Measurements from ENCODE around the gene RAP1GAP2. TPM values are rescaled to one million over a fixed set of nuclear protein-coding genes. Genes with fewer than 3 reads are reported as not detected.

RAP1GAP2 gene
- total RNA-seq, 4 donors from 2014 or later, result 7.4 to 13.1 (median 10.7) TPM

- Histone ChIP-seq H3K9me3 (no peaks in the 10 kb centered on the region), H3K27ac (replicated peaks in 1 of 4) (no peak overlapping the region), H3K36me3 (no peaks in the 10 kb centered on the region), H3K4me1 (peaks cover 4 to 16% (median 11%) of the 10 kb centered on the region in 4 donors), H3K4me3 (no peak overlapping the region), H3K27me3 (peaks cover 0 to 7% (median 0%) of the 10 kb centered on the region in 4 donors)
- intact Hi-C loops (cut with DNase I), result no loop called here
- no peak for DNase-seq (ENCODE audit: extremely low spot score)
- 35% methylated on average over 6 of the region's 6 CpGs for WGBS
- TF ChIP-seq EP300 (IDR thresholded peaks at IDR 0.05) (no peak), POLR2AphosphoS5 (IDR thresholded peaks at IDR 0.05) (no peak)
Observed at GRCh38 chr17:2844416-2844815, 48.2 kb downstream of the RAP1GAP2 start.

DNA sequence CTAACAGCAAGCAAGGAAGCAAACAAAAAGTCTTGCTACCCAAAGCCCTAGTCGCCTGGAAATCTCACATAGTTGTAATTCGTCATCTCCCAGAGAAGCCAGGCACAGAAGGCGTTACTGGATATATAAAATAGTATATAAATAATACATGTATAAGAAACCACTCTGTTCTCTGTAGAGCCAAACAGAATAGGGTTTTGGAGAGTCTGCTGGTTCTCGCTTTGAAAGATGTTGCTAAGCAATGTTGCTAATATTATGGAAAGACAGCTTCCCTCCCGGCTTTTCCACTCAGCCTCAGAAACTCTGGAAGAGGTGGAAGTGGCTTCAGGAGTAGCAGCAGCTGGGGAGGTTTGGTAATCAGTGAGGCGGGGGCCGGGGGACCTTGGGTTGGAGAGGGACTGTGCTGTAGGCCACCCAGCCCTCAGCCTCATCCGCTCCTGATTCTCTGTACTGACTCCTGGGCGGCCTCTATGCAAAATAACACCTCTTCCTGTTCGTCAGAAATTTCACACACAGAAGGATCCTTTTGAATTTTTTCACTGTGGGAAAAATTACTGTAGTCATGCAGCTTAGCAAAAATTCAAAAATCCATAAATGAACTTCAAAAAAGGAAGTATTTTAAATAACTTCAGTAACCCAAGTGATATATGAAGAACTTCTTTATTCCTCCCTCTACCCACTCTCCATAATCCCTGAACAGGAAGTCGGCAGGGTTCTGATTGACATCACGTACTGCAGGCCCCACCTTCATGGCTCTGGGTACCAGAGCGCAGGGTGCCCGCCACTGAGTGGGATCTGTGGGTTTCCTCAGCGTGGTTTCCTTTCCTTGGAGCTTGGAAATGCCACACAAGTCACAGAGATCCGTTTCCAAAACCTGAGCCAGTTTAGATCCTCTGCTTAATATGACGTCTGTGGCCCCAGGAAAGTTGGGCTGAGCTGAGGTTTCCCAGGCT lies 51.4 kb downstream of the RAP1GAP2 start:
- Histone ChIP-seq H3K27me3 (peaks cover 0 to 7% (median 0%) of the 10 kb centered on the region in 4 donors), H3K27ac (replicated peaks in 1 of 4) (peak overlapping the region in 1 of 4 donors; percentile 30), H3K4me3 (no peak overlapping the region), H3K9me3 (no peaks in the 10 kb centered on the region), H3K4me1 (peaks cover 6 to 22% (median 14%) of the 10 kb centered on the region in 4 donors), H3K36me3 (no peaks in the 10 kb centered on the region)
- DNase-seq (ENCODE audit: extremely low spot score), result no peak
- no peak for TF ChIP-seq EP300 (IDR thresholded peaks at IDR 0.05)
- TF ChIP-seq POLR2AphosphoS5 (IDR thresholded peaks at IDR 0.05), result no peak
- TF ChIP-seq, protein P1, sequence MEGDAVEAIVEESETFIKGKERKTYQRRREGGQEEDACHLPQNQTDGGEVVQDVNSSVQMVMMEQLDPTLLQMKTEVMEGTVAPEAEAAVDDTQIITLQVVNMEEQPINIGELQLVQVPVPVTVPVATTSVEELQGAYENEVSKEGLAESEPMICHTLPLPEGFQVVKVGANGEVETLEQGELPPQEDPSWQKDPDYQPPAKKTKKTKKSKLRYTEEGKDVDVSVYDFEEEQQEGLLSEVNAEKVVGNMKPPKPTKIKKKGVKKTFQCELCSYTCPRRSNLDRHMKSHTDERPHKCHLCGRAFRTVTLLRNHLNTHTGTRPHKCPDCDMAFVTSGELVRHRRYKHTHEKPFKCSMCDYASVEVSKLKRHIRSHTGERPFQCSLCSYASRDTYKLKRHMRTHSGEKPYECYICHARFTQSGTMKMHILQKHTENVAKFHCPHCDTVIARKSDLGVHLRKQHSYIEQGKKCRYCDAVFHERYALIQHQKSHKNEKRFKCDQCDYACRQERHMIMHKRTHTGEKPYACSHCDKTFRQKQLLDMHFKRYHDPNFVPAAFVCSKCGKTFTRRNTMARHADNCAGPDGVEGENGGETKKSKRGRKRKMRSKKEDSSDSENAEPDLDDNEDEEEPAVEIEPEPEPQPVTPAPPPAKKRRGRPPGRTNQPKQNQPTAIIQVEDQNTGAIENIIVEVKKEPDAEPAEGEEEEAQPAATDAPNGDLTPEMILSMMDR (IDR thresholded peaks at IDR 0.05), result no peak
- no peak for TF ChIP-seq POLR2A (IDR thresholded peaks at IDR 0.05; ENCODE audit: low read depth)
- WGBS, result 54% methylated on average over 17 of the region's 17 CpGs
- intact Hi-C loops (cut with DNase I), result no loop called here

- no peaks in the 10 kb centered on the region for H3K36me3 ChIP-seq
- intact Hi-C loops (cut with DNase I), result loop anchor here (1.0 kb wide), 1 partner anchor 164 kb away; no protein-coding TSS in a partner anchor
- peaks cover 12 to 34% (median 26%) of the 10 kb centered on the region in 4 donors for H3K4me1 ChIP-seq
- TF ChIP-seq POLR2AphosphoS5 (IDR thresholded peaks at IDR 0.05), result no peak
- no peak for TF ChIP-seq EP300 (IDR thresholded peaks at IDR 0.05)
- TF ChIP-seq, protein P1 (IDR thresholded peaks at IDR 0.05), result no peak
- no peak for TF ChIP-seq POLR2A (IDR thresholded peaks at IDR 0.05; ENCODE audit: low read depth)
- no peaks in the 10 kb centered on the region for H3K9me3 ChIP-seq
- H3K27me3 ChIP-seq, result peaks cover 0 to 6% (median 0%) of the 10 kb centered on the region in 4 donors
- H3K27ac ChIP-seq (replicated peaks in 1 of 4), result peak overlapping the region in 1 of 4 donors; percentile 44
- H3K4me3 ChIP-seq, result no peak overlapping the region
- WGBS, result 67% methylated on average over 5 of the region's 13 CpGs
- no peak for DNase-seq (ENCODE audit: extremely low spot score)
Observed at GRCh38 chr17:2849327-2849670, 53.1 kb downstream of the RAP1GAP2 start.

- 68% methylated on average over 6 of the region's 6 CpGs for WGBS
- Histone ChIP-seq H3K4me1 (peaks cover 19 to 44% (median 37%) of the 10 kb centered on the region in 4 donors), H3K27ac (replicated peaks in 1 of 4) (no peak overlapping the region), H3K4me3 (no peak overlapping the region), H3K27me3 (peaks cover 0 to 16% (median 5%) of the 10 kb centered on the region in 4 donors), H3K36me3 (no peaks in the 10 kb centered on the region), H3K9me3 (no peaks in the 10 kb centered on the region)
- no peak for DNase-seq (ENCODE audit: extremely low spot score)
- intact Hi-C loops (cut with DNase I), result no loop called here
- TF ChIP-seq, protein P1 (IDR thresholded peaks at IDR 0.05), result no peak
- no peak for TF ChIP-seq EP300 (IDR thresholded peaks at IDR 0.05)
- no peak for TF ChIP-seq POLR2A (IDR thresholded peaks at IDR 0.05; ENCODE audit: low read depth)
- TF ChIP-seq POLR2AphosphoS5 (IDR thresholded peaks at IDR 0.05), result no peak
Observed at GRCh38 chr17:2850991-2851390, 54.8 kb downstream of the RAP1GAP2 start.

DNA sequence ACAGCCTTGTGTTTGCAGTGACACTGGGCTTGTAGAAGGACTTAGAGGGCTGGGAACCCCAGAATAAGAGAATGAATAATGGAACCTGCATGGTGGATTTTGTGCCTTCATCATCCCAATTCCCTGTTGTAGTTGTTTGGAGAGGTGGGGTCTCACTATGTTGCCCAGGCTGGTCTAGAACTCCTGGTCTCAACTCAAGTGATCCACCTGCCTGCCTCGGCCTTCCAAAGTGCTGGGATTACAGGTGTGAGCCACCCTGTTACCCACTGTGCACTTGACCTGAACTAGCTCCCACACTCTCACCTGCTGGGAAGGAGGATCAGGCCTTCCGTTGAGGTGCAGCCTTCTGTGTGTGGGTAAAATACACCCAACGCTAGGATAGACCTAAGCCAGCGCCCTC lies 55.4 kb downstream of the RAP1GAP2 start:
- H3K27ac ChIP-seq (replicated peaks in 1 of 4), result peak overlapping the region in 1 of 4 donors; percentile 16
- no peak overlapping the region for H3K4me3 ChIP-seq
- peaks cover 19 to 44% (median 37%) of the 10 kb centered on the region in 4 donors for H3K4me1 ChIP-seq
- H3K9me3 ChIP-seq, result no peaks in the 10 kb centered on the region
- no peak for TF ChIP-seq POLR2A (IDR thresholded peaks at IDR 0.05; ENCODE audit: low read depth)
- no peak for TF ChIP-seq EP300 (IDR thresholded peaks at IDR 0.05)
- TF ChIP-seq, protein P1 (IDR thresholded peaks at IDR 0.05), result no peak
- no peak for TF ChIP-seq POLR2AphosphoS5 (IDR thresholded peaks at IDR 0.05)
- 94% methylated on average over 4 of the region's 4 CpGs for WGBS
- intact Hi-C loops (cut with DNase I), result no loop called here
- no peaks in the 10 kb centered on the region for H3K36me3 ChIP-seq
- H3K27me3 ChIP-seq, result peaks cover 0 to 22% (median 5%) of the 10 kb centered on the region in 4 donors
- no peak for DNase-seq (ENCODE audit: extremely low spot score)

All from esophagus muscularis mucosa (tissue), 4 donors.